Osteoblast (primary cell): ENCODE measurements around the gene SNX30. TPM values are rescaled to one million over a fixed set of nuclear protein-coding genes. Genes with fewer than 3 reads are reported as not detected.

ENCODE experiments used
- DNase-seq: peaks from one replicate; pipeline ENCODE4 v3.0.0; 2011; ENCODE audit warnings: low spot score, mixed read lengths; ENCODE audit not compliant: insufficient read length; ENCODE audit errors: missing footprints
- H2AFZ ChIP-seq: 2 replicates; pipeline ENCODE4 v1.6.0; 2011; ENCODE audit warnings: mild to moderate bottlenecking, low read length
- H3K27ac ChIP-seq: 2 replicates; pipeline ENCODE4 v1.5.1; 2011; ENCODE audit warnings: mild to moderate bottlenecking, low read depth, low read length, moderate library complexity
- H3K27me3 ChIP-seq: 2 replicates; pipeline ENCODE4 v1.6.0; 2012; ENCODE audit warnings: mild to moderate bottlenecking, control low read depth, inconsistent platforms, low read length, moderate library complexity; ENCODE audit not compliant: insufficient read depth
- H3K36me3 ChIP-seq: 2 replicates; pipeline ENCODE4 v1.5.1; 2011; ENCODE audit warnings: mild to moderate bottlenecking, low read length, control low read depth, moderate library complexity; ENCODE audit not compliant: insufficient read depth
- H3K4me1 ChIP-seq: 2 replicates; pipeline ENCODE4 v1.5.1; 2011; ENCODE audit warnings: mild to moderate bottlenecking, low read length, control low read depth, moderate library complexity; ENCODE audit not compliant: insufficient read depth
- H3K4me2 ChIP-seq: 2 replicates; pipeline ENCODE4 v1.6.0; 2011; ENCODE audit warnings: mild to moderate bottlenecking, low read length; ENCODE audit not compliant: insufficient read depth
- H3K4me3 ChIP-seq: fragments of 200-600 bp; sonication (generic); 3 replicates; pipeline ENCODE4 v1.5.1; 2012; ENCODE audit warnings: mild to moderate bottlenecking, low read length, inconsistent platforms; ENCODE audit not compliant: insufficient read depth
- H3K79me2 ChIP-seq: 2 replicates; pipeline ENCODE4 v1.6.0; 2012; ENCODE audit warnings: mild to moderate bottlenecking, low read length, control low read depth, inconsistent platforms; ENCODE audit not compliant: insufficient read depth
- H3K9me3 ChIP-seq: 2 replicates; pipeline ENCODE4 v1.5.1; 2011; ENCODE audit warnings: low read depth, low read length, control low read depth
- H4K20me1 ChIP-seq: 2 replicates; pipeline ENCODE4 v1.6.0; 2012; ENCODE audit warnings: mild to moderate bottlenecking, low read length, control low read depth; ENCODE audit not compliant: insufficient read depth
- CTCF ChIP-seq: IDR thresholded peaks from 2 replicates; pipeline ENCODE4 v1.5.1; 2011; ENCODE audit warnings: mild to moderate bottlenecking, low read depth, low read length, moderate library complexity; ENCODE audit errors: extremely low read depth
- total RNA-seq: library from RNA; depleted of rRNA; stranded (reverse); fragments of >200 nt; gene quantifications from 2 replicates; pipeline ENCODE4 v1.2.3, GENCODE V29; 2012

SNX30 gene
- total RNA-seq, 1 donor, result 38.7 TPM

GRCh38 chr9:112757940-112758339 lies 7.4 kb downstream of the SNX30 start:
- peaks cover 14% of the 10 kb centered on the region for H4K20me1 ChIP-seq
- H3K36me3 ChIP-seq, result no peaks in the 10 kb centered on the region
- peaks cover 74% of the 10 kb centered on the region for H3K79me2 ChIP-seq
- H2AFZ ChIP-seq, result no peak overlapping the region
- H3K27ac ChIP-seq, result no peak overlapping the region
- TF ChIP-seq CTCF, result no peak
- H3K4me1 ChIP-seq, result peaks cover 44% of the 10 kb centered on the region
- H3K4me2 ChIP-seq, result no peak overlapping the region
- no peak overlapping the region for H3K4me3 ChIP-seq
- H3K27me3 ChIP-seq, result no peaks in the 10 kb centered on the region
- DNase-seq, result no peak
- H3K9me3 ChIP-seq, result no peaks in the 10 kb centered on the region

DNA sequence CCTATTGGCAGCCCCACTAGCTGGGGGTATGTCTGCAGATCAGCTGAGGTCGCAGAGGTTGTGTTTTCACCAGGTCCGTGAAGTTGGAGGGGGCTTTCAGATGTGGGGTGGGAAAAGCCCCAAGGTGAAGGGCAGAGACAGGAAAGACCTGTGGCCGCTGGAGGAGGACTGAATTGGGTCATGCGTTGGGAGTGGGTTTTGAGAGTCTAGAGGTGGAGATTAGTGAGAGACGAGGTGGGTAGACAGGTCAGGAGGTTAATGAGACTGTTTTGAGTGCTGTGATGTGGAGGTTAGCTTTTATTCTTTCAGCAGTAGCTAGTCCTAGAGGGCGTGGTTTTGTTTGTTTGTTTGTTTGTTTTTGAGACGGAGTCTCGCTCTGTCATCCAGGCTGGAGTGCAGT lies 10.3 kb downstream of the SNX30 start:
- Histone ChIP-seq H3K79me2 (peaks cover 77% of the 10 kb centered on the region), H2AFZ (no peak overlapping the region), H4K20me1 (peaks cover 6% of the 10 kb centered on the region), H3K36me3 (no peaks in the 10 kb centered on the region), H3K4me3 (no peak overlapping the region), H3K4me2 (no peak overlapping the region), H3K27ac (no peak overlapping the region), H3K4me1 (peaks cover 30% of the 10 kb centered on the region), H3K27me3 (no peaks in the 10 kb centered on the region), H3K9me3 (no peaks in the 10 kb centered on the region)
- no peak for DNase-seq
- no peak for TF ChIP-seq CTCF

DNA sequence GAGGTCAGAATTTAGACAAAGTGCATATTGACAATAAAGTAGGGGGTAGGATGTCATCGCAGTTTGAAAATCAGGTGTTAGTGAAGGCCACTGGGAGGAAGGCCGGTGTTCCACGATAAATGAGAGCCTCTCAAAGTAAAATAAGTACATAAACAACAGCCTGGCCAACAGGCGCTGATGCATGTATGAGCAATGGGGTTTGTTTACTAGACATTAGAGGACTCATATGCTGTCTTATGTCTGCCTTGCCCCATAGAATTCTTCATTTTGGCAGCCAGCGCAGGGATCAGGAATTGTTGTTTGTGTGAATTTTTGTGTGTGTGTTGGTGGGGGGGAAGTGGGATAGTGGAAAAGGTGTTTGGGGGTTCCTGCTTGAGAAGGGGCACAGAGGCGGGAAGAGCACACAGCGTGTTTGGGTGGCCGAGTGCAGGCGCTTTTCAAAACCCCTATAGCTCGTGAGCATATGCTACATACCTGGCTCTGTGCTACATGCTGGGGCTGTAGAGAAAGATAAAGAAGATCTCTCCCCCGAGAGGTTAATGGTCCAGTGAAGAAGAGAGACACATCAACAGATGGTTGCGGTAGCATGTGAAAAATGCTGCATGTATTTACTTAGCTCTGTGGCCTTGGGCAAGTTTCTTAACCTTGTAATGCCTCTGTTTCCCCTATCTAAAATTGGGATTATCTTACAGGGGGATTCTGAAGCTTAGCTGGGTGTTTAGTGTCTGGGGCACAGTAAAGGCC lies 11.5 kb downstream of the SNX30 start:
- DNase-seq, result no peak
- Histone ChIP-seq H4K20me1 (peaks cover 6% of the 10 kb centered on the region), H3K27ac (no peak overlapping the region), H3K4me3 (no peak overlapping the region), H3K9me3 (no peaks in the 10 kb centered on the region), H3K79me2 (peaks cover 76% of the 10 kb centered on the region), H2AFZ (no peak overlapping the region), H3K4me1 (peaks cover 20% of the 10 kb centered on the region), H3K4me2 (no peak overlapping the region), H3K36me3 (no peaks in the 10 kb centered on the region), H3K27me3 (no peaks in the 10 kb centered on the region)
- TF ChIP-seq CTCF, result no peak

GRCh38 chr9:112762726-112763518 lies 12.4 kb downstream of the SNX30 start:
- Histone ChIP-seq H3K36me3 (peaks cover under 1% of the 10 kb centered on the region), H3K4me1 (peaks cover 18% of the 10 kb centered on the region), H3K9me3 (no peaks in the 10 kb centered on the region), H3K4me2 (no peak overlapping the region), H3K79me2 (peaks cover 77% of the 10 kb centered on the region), H4K20me1 (peaks cover 4% of the 10 kb centered on the region), H3K27ac (no peak overlapping the region), H3K4me3 (no peak overlapping the region), H3K27me3 (no peaks in the 10 kb centered on the region), H2AFZ (no peak overlapping the region)
- DNase-seq, result no peak
- TF ChIP-seq CTCF, result no peak
